Endothelial cell of umbilical vein (primary cell): Measurements from ENCODE around the gene TSEN54. TPM values are rescaled to one million over a fixed set of nuclear protein-coding genes. Genes with fewer than 3 reads are reported as not detected.

ENCODE experiments used
- BruUV-seq: library from RNA; stranded (reverse); fragments of 400-500 nt; replicated peaks from 2 replicates; lab custom pipeline; 2021; lab: Mats Ljungman, UMichigan
- CTCF ChIA-PET: fragments of 300-600, 350-600 bp; sonication (Branson Sonifier 250); formaldehyde crosslinking; loops from one replicate; lab custom pipeline; 2021; ENCODE audit warnings: antibody characterized with exemption, inconsistent platforms; lab: Charles Lee
- POLR2A ChIA-PET: fragments of 300-600, 350-600 bp; sonication (Branson Sonifier 250); formaldehyde crosslinking; loops from one replicate; lab custom pipeline; 2021; ENCODE audit warnings: antibody characterized with exemption, inconsistent platforms; lab: Charles Lee
- DNase-seq: peaks from one replicate; pipeline ENCODE4 v3.0.0-alpha.2; 2011; ENCODE audit warnings: low read depth, low spot score
- FAIRE-seq: peaks from 2 replicates; lab custom pipeline; 2011; peaks lifted over from hg19 to GRCh38; lab: Jason Lieb, UNC
- H2AFZ ChIP-seq: 2 replicates; pipeline ENCODE4 v1.6.0; 2012; ENCODE audit warnings: low read depth, low read length, control low read depth, inconsistent platforms
- H3K27ac ChIP-seq: 2 replicates; pipeline ENCODE4 v1.5.1; 2011; ENCODE audit warnings: low read depth, mild to moderate bottlenecking, control low read depth, low read length, moderate library complexity; ENCODE audit not compliant: insufficient read depth
- H3K27me3 ChIP-seq, 2 experiments: 2 replicates each; pipeline versions ENCODE4 v1.6.0 to v1.6.1; 2011; ENCODE audit warnings: low read length in 2 of 2, mixed read lengths in 1 of 2; ENCODE audit not compliant: control insufficient read depth in 2 of 2, insufficient read depth in 2 of 2
- H3K36me3 ChIP-seq, 2 experiments: 2 replicates in 1 of 2; 3 replicates in 1 of 2; pipeline ENCODE4 v1.5.1; 2011; ENCODE audit warnings: low read length in 2 of 2, mild to moderate bottlenecking in 1 of 2, moderate library complexity in 1 of 2; ENCODE audit not compliant: control insufficient read depth in 2 of 2, insufficient read depth in 2 of 2; ENCODE audit errors: extremely low read depth in 1 of 2
- H3K4me1 ChIP-seq: 3 replicates; pipeline ENCODE4 v1.5.1; 2011; ENCODE audit warnings: mild to moderate bottlenecking, low read length; ENCODE audit not compliant: control insufficient read depth, insufficient read depth; ENCODE audit errors: extremely low read depth
- H3K4me2 ChIP-seq: 2 replicates; pipeline ENCODE4 v1.6.1; 2011; ENCODE audit warnings: low read length, control low read depth, mixed read lengths; ENCODE audit not compliant: insufficient read depth
- H3K4me3 ChIP-seq, 3 experiments: fragments of 200-600 bp in 1 of 3; sonication (generic), shearing (Covaris generic) in 1 of 3; replicated peaks in 1 of 3; 2 replicates each; pipeline ENCODE4 v1.5.1; 2011 to 2016; ENCODE audit warnings: control low read depth in 3 of 3, low read length in 3 of 3, mild to moderate bottlenecking in 2 of 3, inconsistent platforms in 1 of 3, low read depth in 1 of 3, moderate library complexity in 1 of 3; ENCODE audit not compliant: insufficient read depth in 1 of 3
- H3K79me2 ChIP-seq: 2 replicates; pipeline ENCODE4 v1.6.0; 2012; ENCODE audit warnings: low read length, inconsistent platforms; ENCODE audit not compliant: control insufficient read depth, insufficient read depth
- H3K9ac ChIP-seq: replicated peaks from 2 replicates; pipeline ENCODE3; 2011; ENCODE audit warnings: low read length, control low read depth; ENCODE audit not compliant: insufficient read depth; ENCODE audit errors: extremely low read depth
- H3K9me1 ChIP-seq: replicated peaks from 3 replicates; pipeline ENCODE4 v1.6.0; 2011; ENCODE audit warnings: mild to moderate bottlenecking, low read length; ENCODE audit not compliant: control insufficient read depth, insufficient read depth; ENCODE audit errors: extremely low read depth
- H3K9me3 ChIP-seq: replicated peaks from 2 replicates; pipeline ENCODE4 v1.5.1; 2012; ENCODE audit warnings: low read length, inconsistent platforms; ENCODE audit not compliant: control insufficient read depth, insufficient read depth
- H4K20me1 ChIP-seq: replicated peaks from 2 replicates; pipeline ENCODE3; 2011; ENCODE audit warnings: mild to moderate bottlenecking, low read length; ENCODE audit not compliant: control insufficient read depth, insufficient read depth; ENCODE audit errors: extremely low read depth
- EZH2 ChIP-seq: IDR thresholded peaks from 2 replicates; pipeline ENCODE4 v1.6.1; 2012; ENCODE audit warnings: borderline replicate concordance, low read depth, mild to moderate bottlenecking, moderate library complexity, low read length, inconsistent platforms; ENCODE audit not compliant: severe bottlenecking
- FOS ChIP-seq: IDR thresholded peaks from 2 replicates; pipeline ENCODE4 v1.6.1; 2011; ENCODE audit warnings: mild to moderate bottlenecking, low read length, moderate library complexity, borderline replicate concordance; ENCODE audit not compliant: insufficient read depth
- GATA2 ChIP-seq: IDR thresholded peaks from 2 replicates; pipeline ENCODE4 v1.7.0; 2011; ENCODE audit warnings: low read depth, mild to moderate bottlenecking, moderate library complexity, mixed read lengths, low read length; ENCODE audit not compliant: insufficient read length, insufficient read depth
- JUN ChIP-seq: IDR thresholded peaks from 2 replicates; pipeline ENCODE4 v1.6.1; 2011; ENCODE audit warnings: borderline replicate concordance, low read depth; ENCODE audit not compliant: insufficient read length, insufficient read depth
- MYC ChIP-seq: IDR thresholded peaks from one replicate; pipeline ENCODE4 v1.6.1; 2011; ENCODE audit warnings: mild to moderate bottlenecking, low read depth, low read length
- POLR2A ChIP-seq: IDR thresholded peaks from 2 replicates; pipeline ENCODE4 v1.6.1; 2012; ENCODE audit warnings: low read depth, mild to moderate bottlenecking, control low read depth, low read length
- POLR2AphosphoS5 ChIP-seq: IDR thresholded peaks from 2 replicates; pipeline ENCODE4 v1.6.1; 2012; ENCODE audit warnings: low read depth, mild to moderate bottlenecking, control low read depth, low read length, moderate library complexity; ENCODE audit not compliant: insufficient read depth
- dilution Hi-C: fragments of 300-500 bp; cut with MboI; formaldehyde crosslinking; loops from one replicate; pipeline ENCODE4 v1.15.0; 2019; ENCODE audit warnings: low sequenced_read_pairs; ENCODE audit not compliant: extremely low pct_ligation_motif_present
- intact Hi-C: fragments of 100-400 bp; cut with micrococcal nuclease; formaldehyde crosslinking; loops from one replicate; pipeline ENCODE4 v1.10.0; 2022
- polyA plus RNA-seq, 4 experiments: library from polyadenylated mRNA; depleted of rRNA in 3 of 4; stranded (reverse) in 3 of 4; unstranded in 1 of 4; fragments of >200 nt; gene quantifications; 2 replicates each; pipeline versions ENCODE4 v1.2.1 to v1.2.3, GENCODE V29; 2011 to 2012; ENCODE audit warnings: missing spikeins in 1 of 4
- total RNA-seq: library from RNA; stranded (reverse); gene quantifications from 2 replicates; pipeline ENCODE4 v1.2.3, GENCODE V29; 2021
- TF ChIP-seq, protein P1 (sequence below), 2 donors: IDR thresholded peaks; 1 replicate in 1 of 2; 2 replicates in 1 of 2; pipeline ENCODE4 v1.5.1; 2011; ENCODE audit warnings: low read length in 2 of 2, mild to moderate bottlenecking in 2 of 2, moderate library complexity in 2 of 2, control low read depth in 1 of 2, inconsistent platforms in 1 of 2, low read depth in 1 of 2; ENCODE audit not compliant: insufficient read depth in 1 of 2; ENCODE audit errors: extremely low read depth in 1 of 2
- TF ChIP-seq, protein P2 (sequence below): IDR thresholded peaks from 2 replicates; pipeline ENCODE4 v1.6.1; 2011; ENCODE audit not compliant: insufficient read depth, insufficient read length

The TSEN54 gene
- total and polyA plus RNA-seq, 2 donors (not counting 3 experiments of a cell fraction or from before 2014, with no cell fraction given) = 22.3 to 26.3 TPM

GRCh38 chr17:75488693-75489510 is 27.4 kb upstream of the TSEN54 start:
- H3K4me1 ChIP-seq = peaks cover 9% of the 10 kb centered on the region
- dilution Hi-C loops = no loop called here
- no peaks in the 10 kb centered on the region for H3K27me3 ChIP-seq
- BruUV-seq = no TSS peak
- ChIA-PET POLR2A (no interaction called here), CTCF (interaction anchor here (1.1 kb wide), 1 partner anchor 41 kb away, joined by 3 read pairs; no protein-coding TSS in a partner anchor)
- TF ChIP-seq, protein P1, sequence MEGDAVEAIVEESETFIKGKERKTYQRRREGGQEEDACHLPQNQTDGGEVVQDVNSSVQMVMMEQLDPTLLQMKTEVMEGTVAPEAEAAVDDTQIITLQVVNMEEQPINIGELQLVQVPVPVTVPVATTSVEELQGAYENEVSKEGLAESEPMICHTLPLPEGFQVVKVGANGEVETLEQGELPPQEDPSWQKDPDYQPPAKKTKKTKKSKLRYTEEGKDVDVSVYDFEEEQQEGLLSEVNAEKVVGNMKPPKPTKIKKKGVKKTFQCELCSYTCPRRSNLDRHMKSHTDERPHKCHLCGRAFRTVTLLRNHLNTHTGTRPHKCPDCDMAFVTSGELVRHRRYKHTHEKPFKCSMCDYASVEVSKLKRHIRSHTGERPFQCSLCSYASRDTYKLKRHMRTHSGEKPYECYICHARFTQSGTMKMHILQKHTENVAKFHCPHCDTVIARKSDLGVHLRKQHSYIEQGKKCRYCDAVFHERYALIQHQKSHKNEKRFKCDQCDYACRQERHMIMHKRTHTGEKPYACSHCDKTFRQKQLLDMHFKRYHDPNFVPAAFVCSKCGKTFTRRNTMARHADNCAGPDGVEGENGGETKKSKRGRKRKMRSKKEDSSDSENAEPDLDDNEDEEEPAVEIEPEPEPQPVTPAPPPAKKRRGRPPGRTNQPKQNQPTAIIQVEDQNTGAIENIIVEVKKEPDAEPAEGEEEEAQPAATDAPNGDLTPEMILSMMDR (IDR thresholded peaks at IDR 0.05; ENCODE audit: extremely low read depth in 1 of 2, insufficient read depth in 1 of 2, low read depth in 1 of 2, low read length in 2 of 2) = no peak
- TF ChIP-seq, protein P2, sequence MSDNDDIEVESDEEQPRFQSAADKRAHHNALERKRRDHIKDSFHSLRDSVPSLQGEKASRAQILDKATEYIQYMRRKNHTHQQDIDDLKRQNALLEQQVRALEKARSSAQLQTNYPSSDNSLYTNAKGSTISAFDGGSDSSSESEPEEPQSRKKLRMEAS = no peak
- TF ChIP-seq POLR2A (no peak), JUN (no peak), MYC (no peak), EZH2 (no peak), GATA2 (no peak), FOS (no peak), POLR2AphosphoS5 (no peak)
- intact Hi-C loops = no loop called here
- H2AFZ ChIP-seq = no peak overlapping the region
- H3K9me1 ChIP-seq = no peaks in the 10 kb centered on the region
- no peak for FAIRE-seq
- H3K9ac ChIP-seq = no peak overlapping the region
- no peak overlapping the region for H3K4me3 ChIP-seq
- H3K27ac ChIP-seq = no peak overlapping the region
- no peak overlapping the region for H3K4me2 ChIP-seq
- peaks cover 0 to 13% of the 10 kb centered on the region in 2 experiments for H3K36me3 ChIP-seq
- H4K20me1 ChIP-seq = no peaks in the 10 kb centered on the region
- no peaks in the 10 kb centered on the region for H3K9me3 ChIP-seq
- no peaks in the 10 kb centered on the region for H3K79me2 ChIP-seq
- DNase-seq = no peak
